ENCODE data around the gene RPL13. TPM values are rescaled to one million over a fixed set of nuclear protein-coding genes. Genes with fewer than 3 reads are reported as not detected.

The RPL13 gene
- total and polyA plus RNA-seq, 2 of the 8 experiments (the other 6 are each of a cell fraction or from before 2014, with no cell fraction given), result 2,162 to 7,384 TPM

GRCh38 chr16:89552329-89552728, 8.2 kb upstream of the RPL13 start (continued):
- no peak for TF ChIP-seq KDM5A (IDR thresholded peaks at IDR 0.05; ENCODE audit: low read length)

All from H1 (cell line).